Esophagus muscularis mucosa (tissue), 4 donors: ENCODE data around the gene GALNT15. TPM values are rescaled to one million over a fixed set of nuclear protein-coding genes. Genes with fewer than 3 reads are reported as not detected.
A peak's percentile ranks its signal among the peaks of the same experiment; 100 is the strongest.

ENCODE experiments used
- DNase-seq: peaks from one replicate; pipeline ENCODE4 v3.0.0-alpha.2; 2017; ENCODE audit errors: extremely low spot score
- H3K27ac ChIP-seq, 4 donors: fragments of 200-600 bp; sonication (generic); replicated peaks in 1 of 4; 1 replicate in 3 of 4; 2 replicates in 1 of 4; pipeline ENCODE4 v1.5.1; 2016 to 2019; ENCODE audit warnings: mild to moderate bottlenecking in 1 of 4
- H3K27me3 ChIP-seq, 4 donors: fragments of 200-600 bp; sonication (generic); one replicate each; pipeline versions ENCODE4 v1.5.1 to v1.6.0; 2016 to 2019
- H3K36me3 ChIP-seq, 4 donors: fragments of 200-600 bp; sonication (generic); one replicate each; pipeline ENCODE4 v1.5.1; 2016 to 2019
- H3K4me1 ChIP-seq, 4 donors: fragments of 200-600 bp; sonication (generic); one replicate each; pipeline ENCODE4 v1.5.1; 2016 to 2019
- H3K4me3 ChIP-seq, 4 donors: fragments of 200-600 bp; sonication (generic); 1 replicate in 2 of 4; 2 replicates in 2 of 4; pipeline ENCODE4 v1.5.1; 2016 to 2019; ENCODE audit warnings: mild to moderate bottlenecking in 4 of 4, moderate library complexity in 1 of 4
- H3K9me3 ChIP-seq, 4 donors: fragments of 200-600 bp; sonication (generic); 1 replicate in 3 of 4; 2 replicates in 1 of 4; pipeline ENCODE4 v1.5.1; 2016 to 2019
- CTCF ChIP-seq, 3 experiments: fragments of 200-600 bp in 2 of 3; fragments of 450-650 bp in 1 of 3; sonication (generic) in 2 of 3; IDR thresholded peaks; one replicate each; pipeline ENCODE4 v1.5.1; 2017 to 2019; ENCODE audit warnings: antibody characterized with exemption in 3 of 3, mild to moderate bottlenecking in 2 of 3, moderate library complexity in 1 of 3
- EP300 ChIP-seq: sonication (generic); formaldehyde crosslinking; IDR thresholded peaks from one replicate; pipeline ENCODE4 v1.6.1; 2017; ENCODE audit warnings: antibody characterized with exemption
- POLR2A ChIP-seq: fragments of 450-650 bp; IDR thresholded peaks from one replicate; pipeline ENCODE4 v1.6.1; 2017; ENCODE audit warnings: antibody characterized with exemption, moderate library complexity, mild to moderate bottlenecking, low read depth
- POLR2AphosphoS5 ChIP-seq, 2 donors: sonication (generic); formaldehyde crosslinking; IDR thresholded peaks; one replicate each; pipeline ENCODE4 v1.6.1; 2017; ENCODE audit warnings: antibody characterized with exemption in 2 of 2
- WGBS: methylation state at CpG from one replicate; pipeline ENCODE4 v1.1.5; 2018; 5-methylcytosine and 5-hydroxymethylcytosine counted together
- intact Hi-C: fragments of 100-400 bp; cut with DNase I; formaldehyde crosslinking; loops from one replicate; pipeline ENCODE4 v1.15.1; 2023
- total RNA-seq, 4 donors: library from RNA; depleted of rRNA; stranded (reverse); fragments of >200 nt; gene quantifications; one replicate each; pipeline versions ENCODE4 v1.1.0 to v1.2.1, GENCODE V29; 2016

GALNT15 gene
- total RNA-seq: 100 to 1,000 TPM in 3 of 4 donors, 10 to 100 TPM in 1; 76.0 to 320 (median 135) TPM

- H3K27me3 ChIP-seq: no peaks in the 10 kb centered on the region
- peak within 1 kb of the TSS; percentile 65 to 77 (median 70) for H3K27ac ChIP-seq
- H3K4me3 ChIP-seq: peak within 1 kb of the TSS; percentile 48 to 68 (median 52)
- no peaks in the 10 kb centered on the region for H3K9me3 ChIP-seq
- intact Hi-C loops: no loop called here
- 21% methylated on average over 8 of the region's 8 CpGs for WGBS
- no peak for TF ChIP-seq CTCF (IDR thresholded peaks at IDR 0.05)
- TF ChIP-seq EP300: no peak
- TF ChIP-seq POLR2AphosphoS5 (IDR thresholded peaks at IDR 0.05): peak; percentile 87 to 90
- TF ChIP-seq POLR2A: peak; percentile 67
- peak; percentile 97 for DNase-seq
- peaks cover 8 to 43% (median 33%) of the 10 kb centered on the region in 4 donors for H3K4me1 ChIP-seq
- H3K36me3 ChIP-seq: peaks cover 0 to 8% (median 3%) of the 10 kb centered on the region in 4 donors
Measured at GRCh38 chr3:16174389-16174788, at the start of gene GALNT15. Gene GALNT15 (plus strand): TSS chr3:16174680. CDS start chr3:16175152, 472 bp downstream.

GRCh38 chr3:16126634-16127033 lies 47.8 kb upstream of the GALNT15 start:
- no peak for TF ChIP-seq CTCF (IDR thresholded peaks at IDR 0.05)
- TF ChIP-seq EP300: no peak
- no peak for TF ChIP-seq POLR2A
- TF ChIP-seq POLR2AphosphoS5 (IDR thresholded peaks at IDR 0.05): no peak
- no peak overlapping the region for H3K4me3 ChIP-seq
- no peaks in the 10 kb centered on the region for H3K9me3 ChIP-seq
- H3K27ac ChIP-seq: no peak overlapping the region
- no peaks in the 10 kb centered on the region for H3K36me3 ChIP-seq
- 90% methylated on average over 8 of the region's 8 CpGs for WGBS
- DNase-seq: no peak
- intact Hi-C loops: no loop called here
- no peaks in the 10 kb centered on the region for H3K27me3 ChIP-seq
- H3K4me1 ChIP-seq: peaks cover 0 to 11% (median 7%) of the 10 kb centered on the region in 4 donors

- Histone ChIP-seq H3K36me3 (no peaks in the 10 kb centered on the region), H3K27me3 (no peaks in the 10 kb centered on the region), H3K4me3 (no peak overlapping the region), H3K9me3 (no peaks in the 10 kb centered on the region), H3K27ac (no peak overlapping the region), H3K4me1 (peaks cover 3 to 15% (median 9%) of the 10 kb centered on the region in 4 donors)
- intact Hi-C loops: no loop called here
- 97% methylated on average over 8 of the region's 8 CpGs for WGBS
- no peak for TF ChIP-seq POLR2AphosphoS5 (IDR thresholded peaks at IDR 0.05)
- TF ChIP-seq EP300: no peak
- TF ChIP-seq CTCF (IDR thresholded peaks at IDR 0.05): no peak
- TF ChIP-seq POLR2A: no peak
- DNase-seq: no peak
Measured at GRCh38 chr3:16127249-16127648, 47.2 kb upstream of the GALNT15 start.

- H3K4me1 ChIP-seq: peaks cover 16 to 31% (median 19%) of the 10 kb centered on the region in 4 donors
- H3K27ac ChIP-seq: no peak overlapping the region
- intact Hi-C loops: no loop called here
- 57% methylated on average over 4 of the region's 4 CpGs for WGBS
- H3K4me3 ChIP-seq: no peak overlapping the region
- no peaks in the 10 kb centered on the region for H3K27me3 ChIP-seq
- no peaks in the 10 kb centered on the region for H3K36me3 ChIP-seq
- no peak for DNase-seq
- H3K9me3 ChIP-seq: peaks cover 0 to 11% (median 2%) of the 10 kb centered on the region in 4 donors
- TF ChIP-seq POLR2A (no peak), POLR2AphosphoS5 (IDR thresholded peaks at IDR 0.05) (no peak), EP300 (no peak), CTCF (IDR thresholded peaks at IDR 0.05) (no peak)
Measured at GRCh38 chr3:16130066-16130465, 44.4 kb upstream of the GALNT15 start.

GRCh38 chr3:16132190-16132589 lies 42.3 kb upstream of the GALNT15 start:
- no peaks in the 10 kb centered on the region for H3K36me3 ChIP-seq
- no peak for TF ChIP-seq POLR2A
- intact Hi-C loops: no loop called here

More at GRCh38 chr3:16132190-16132589, 42.3 kb upstream of the GALNT15 start:
- Histone ChIP-seq H3K27ac (peak overlapping the region; percentile 37 to 53 (median 48)), H3K27me3 (no peaks in the 10 kb centered on the region), H3K9me3 (peaks cover 0 to 15% (median 4%) of the 10 kb centered on the region in 4 donors), H3K4me3 (no peak overlapping the region), H3K4me1 (peaks cover 16 to 31% (median 19%) of the 10 kb centered on the region in 4 donors)
- WGBS: 77% methylated on average over 7 of the region's 7 CpGs
- DNase-seq: no peak
